ENCODE measurements around the gene LRRC41.
"Not testable (repeated sequence)": the region's sequence is repeated elsewhere in the genome, so short reads cannot be mapped to it uniquely, and the experiment has no call there.

LRRC41 gene, protein sequence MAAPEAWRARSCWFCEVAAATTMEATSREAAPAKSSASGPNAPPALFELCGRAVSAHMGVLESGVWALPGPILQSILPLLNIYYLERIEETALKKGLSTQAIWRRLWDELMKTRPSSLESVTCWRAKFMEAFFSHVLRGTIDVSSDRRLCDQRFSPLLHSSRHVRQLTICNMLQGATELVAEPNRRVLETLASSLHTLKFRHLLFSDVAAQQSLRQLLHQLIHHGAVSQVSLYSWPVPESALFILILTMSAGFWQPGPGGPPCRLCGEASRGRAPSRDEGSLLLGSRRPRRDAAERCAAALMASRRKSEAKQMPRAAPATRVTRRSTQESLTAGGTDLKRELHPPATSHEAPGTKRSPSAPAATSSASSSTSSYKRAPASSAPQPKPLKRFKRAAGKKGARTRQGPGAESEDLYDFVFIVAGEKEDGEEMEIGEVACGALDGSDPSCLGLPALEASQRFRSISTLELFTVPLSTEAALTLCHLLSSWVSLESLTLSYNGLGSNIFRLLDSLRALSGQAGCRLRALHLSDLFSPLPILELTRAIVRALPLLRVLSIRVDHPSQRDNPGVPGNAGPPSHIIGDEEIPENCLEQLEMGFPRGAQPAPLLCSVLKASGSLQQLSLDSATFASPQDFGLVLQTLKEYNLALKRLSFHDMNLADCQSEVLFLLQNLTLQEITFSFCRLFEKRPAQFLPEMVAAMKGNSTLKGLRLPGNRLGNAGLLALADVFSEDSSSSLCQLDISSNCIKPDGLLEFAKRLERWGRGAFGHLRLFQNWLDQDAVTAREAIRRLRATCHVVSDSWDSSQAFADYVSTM

DNA sequence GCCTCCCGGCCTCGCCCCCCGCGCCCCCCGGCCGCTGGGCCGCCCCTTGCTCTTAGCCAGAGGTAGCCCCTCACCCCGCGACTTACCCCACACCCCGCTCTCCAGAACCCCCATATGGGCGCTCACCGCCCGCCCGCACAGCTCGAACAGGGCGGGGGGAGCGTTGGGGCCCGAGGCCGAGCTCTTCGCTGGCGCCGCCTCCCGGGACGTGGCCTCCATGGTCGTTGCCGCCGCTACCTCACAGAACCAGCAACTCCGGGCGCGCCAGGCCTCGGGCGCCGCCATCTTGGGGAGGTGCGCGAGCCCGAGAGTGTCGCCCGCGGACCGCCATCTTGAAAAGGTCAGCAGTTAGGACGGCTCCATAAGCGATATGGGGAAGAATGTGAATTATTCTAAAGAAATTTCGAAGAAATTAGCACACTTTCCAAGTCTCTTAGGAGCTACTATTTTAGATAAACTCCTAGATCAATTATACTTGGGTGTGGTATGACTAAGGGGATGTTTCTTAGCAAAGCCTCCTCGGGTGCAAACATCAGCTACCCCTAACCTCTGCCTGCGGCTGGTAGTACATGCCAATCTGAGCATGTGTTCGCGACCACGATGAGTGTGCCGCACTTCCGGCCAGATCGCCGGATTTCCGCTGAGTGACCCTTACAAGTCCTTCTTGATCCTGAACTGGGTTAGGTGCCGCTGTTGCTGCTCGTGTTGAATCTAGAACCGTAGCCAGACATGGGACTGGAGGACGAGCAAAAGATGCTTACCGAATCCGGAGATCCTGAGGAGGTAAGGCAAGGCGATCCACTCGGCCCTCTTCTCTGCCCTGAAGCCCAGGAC, at the start of gene LRRC41, which contains the start of gene UQCRH:
Gene LRRC41 (minus strand): TSS at position 579 of the 834 bp plus-strand sequence. CDS start 294 bp downstream, at position 285.
Gene UQCRH (plus strand): TSS at position 661 of the 834 bp plus-strand sequence. CDS start 69 bp downstream, at position 730.
- DNase-seq: peak; percentile 94

DNA sequence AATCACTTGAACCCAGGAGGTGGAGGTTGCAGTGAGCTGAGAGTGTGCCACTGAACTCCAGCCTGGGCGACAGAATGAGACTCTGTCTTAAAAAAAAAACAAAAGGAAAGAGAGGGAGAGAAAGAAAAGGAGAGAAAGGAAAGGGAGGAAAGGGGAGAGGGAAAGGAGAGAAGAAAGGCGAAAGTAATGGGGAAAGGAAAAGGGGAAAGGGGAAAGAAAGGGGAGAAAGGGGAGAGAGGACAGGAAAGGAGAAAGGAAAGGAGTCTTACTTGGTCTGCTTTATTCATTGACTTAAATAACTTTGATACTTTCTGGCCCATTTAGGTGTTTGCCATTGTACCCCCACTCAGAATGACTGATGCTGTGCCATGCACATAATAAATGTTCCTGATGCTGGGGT, 48.9 kb upstream of the LRRC41 start:
- DNase-seq: no peak

DNA sequence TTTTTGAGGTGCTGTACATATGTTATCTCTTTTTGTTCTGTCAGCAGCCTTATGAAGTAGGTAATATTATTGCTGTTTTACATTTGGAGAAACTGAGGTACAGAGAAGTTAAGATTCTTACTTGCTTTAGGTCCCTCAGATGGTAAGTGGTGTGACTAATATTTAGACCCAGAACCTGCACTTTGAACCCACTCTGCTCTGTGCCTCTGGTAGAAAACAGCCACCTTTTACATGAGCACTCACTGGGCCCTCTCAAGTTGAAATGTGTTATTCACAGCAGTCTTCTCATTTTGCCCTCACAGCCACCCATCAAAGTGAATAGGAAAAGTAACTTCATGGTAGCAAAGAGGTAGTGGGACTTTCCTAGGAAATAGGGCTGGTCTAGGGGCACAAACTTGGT, 41.9 kb upstream of the LRRC41 start:
- no peak for DNase-seq

DNA sequence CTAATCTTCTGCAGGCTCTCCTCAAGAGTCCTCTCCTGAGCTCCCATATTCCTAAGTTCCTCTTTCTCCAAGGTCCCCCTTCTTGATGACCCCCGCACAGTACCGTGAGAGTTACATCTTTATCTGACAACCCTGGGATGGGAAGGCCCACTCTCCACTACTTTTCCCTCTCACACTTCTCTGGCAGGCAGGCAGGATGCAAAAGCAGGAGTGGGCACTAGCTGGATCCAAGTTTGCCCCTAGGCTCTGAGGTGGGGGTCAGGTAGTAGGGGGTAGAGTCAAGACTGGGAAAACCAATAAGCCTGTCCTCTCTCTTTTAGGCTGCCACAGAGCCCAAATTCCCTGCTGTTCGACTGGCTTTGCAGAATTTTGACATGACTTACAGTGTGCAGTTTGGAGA, 41.1 kb upstream of the LRRC41 start:
- no peak for DNase-seq

DNA sequence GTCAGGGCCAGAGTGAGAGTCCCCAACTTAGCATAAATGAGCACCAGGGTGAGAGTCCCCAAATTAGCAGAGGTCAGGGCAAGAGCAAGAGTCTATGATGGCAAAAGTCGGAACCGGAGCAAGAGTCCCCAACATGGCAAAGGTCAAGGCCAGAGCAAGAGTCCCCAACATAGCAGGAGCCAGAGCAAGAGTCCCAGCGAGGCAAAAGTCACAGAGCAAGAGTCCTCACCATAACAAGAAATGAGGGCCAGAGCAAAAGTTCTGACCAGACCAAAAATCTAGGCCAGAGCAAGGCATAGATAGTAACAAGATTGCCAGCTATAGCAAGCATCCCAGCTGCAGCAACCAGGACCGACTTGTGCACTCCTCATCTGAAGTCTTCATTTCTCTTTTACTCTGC, 40.3 kb upstream of the LRRC41 start:
- DNase-seq: no peak

DNA sequence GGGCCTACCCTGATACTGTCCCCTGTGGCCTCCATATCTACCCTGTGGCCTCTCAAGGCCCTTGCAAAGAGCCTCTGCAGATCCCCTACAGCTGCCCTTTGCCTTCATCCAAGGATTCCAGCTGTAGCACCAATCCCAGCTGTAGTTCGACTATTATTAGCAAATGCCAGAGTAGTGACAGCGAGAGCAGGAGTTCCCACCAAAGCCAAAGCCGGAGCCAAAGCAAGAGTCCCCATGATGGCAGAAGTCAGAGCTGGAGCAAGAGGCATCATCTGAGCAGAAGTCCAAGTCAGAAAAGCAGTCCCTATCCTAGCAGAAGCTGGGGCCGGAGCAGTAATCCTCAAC, 39.9 kb upstream of the LRRC41 start:
- DNase-seq: no peak

DNA sequence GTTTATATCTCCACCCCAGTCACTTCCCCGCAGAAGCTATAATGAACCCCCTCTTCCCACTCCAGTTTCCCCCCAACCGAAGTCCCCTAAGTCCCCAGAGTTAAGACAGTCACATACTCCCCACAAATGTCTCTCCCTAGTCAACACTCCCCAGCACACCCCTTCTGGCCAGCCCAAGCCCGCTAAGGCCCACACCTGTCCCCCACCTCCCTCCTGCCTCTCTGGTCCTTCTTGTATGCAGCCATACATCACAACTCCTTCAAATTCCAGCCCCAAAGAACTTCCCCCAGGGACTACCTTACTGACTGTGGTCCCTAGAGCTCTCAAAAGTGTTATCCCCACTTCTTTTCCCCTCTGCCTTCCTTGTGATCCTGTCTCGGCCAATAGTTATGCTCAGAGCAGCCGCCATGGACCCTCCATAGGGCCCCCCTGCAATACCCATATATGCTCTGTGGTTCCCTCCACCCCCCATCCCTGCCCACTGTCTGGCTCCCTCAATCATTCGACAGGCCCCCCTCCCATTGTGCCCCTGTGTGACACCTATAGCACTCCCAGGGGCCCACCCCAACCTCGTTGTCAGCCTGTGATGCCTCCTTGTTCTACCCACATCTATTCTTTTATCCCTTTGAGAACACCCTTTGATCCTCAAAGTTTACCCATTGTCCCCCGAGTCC, 39.4 kb upstream of the LRRC41 start:
- DNase-seq: no peak

DNA sequence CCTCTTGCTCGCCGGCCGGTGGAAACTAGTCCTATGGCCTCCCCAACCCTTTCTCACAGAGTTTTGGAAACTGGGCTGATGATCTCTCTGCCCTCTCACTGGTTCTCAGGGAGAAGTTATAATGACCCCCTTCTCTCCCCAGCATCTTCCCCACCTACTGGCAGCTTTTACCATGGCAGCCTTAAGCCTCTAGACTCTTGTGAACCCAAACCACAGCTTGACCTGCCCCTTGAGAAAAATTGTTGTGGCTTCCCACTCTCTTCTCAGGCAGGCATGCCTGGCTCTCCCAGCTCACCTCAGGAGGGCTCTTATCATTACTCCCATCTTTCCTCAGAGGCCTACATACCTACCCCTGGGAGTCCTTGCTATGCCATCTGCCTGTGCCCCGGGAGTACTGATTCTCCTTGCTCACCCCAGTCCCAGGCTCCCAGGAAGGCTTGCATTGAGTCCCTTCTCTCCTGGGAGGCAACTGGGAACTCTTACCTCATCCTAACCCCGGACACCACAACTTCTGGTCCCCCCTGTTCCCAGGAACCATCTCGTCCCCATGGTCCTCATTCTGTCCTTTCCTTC, 38.8 kb upstream of the LRRC41 start:
- DNase-seq: no peak

DNA sequence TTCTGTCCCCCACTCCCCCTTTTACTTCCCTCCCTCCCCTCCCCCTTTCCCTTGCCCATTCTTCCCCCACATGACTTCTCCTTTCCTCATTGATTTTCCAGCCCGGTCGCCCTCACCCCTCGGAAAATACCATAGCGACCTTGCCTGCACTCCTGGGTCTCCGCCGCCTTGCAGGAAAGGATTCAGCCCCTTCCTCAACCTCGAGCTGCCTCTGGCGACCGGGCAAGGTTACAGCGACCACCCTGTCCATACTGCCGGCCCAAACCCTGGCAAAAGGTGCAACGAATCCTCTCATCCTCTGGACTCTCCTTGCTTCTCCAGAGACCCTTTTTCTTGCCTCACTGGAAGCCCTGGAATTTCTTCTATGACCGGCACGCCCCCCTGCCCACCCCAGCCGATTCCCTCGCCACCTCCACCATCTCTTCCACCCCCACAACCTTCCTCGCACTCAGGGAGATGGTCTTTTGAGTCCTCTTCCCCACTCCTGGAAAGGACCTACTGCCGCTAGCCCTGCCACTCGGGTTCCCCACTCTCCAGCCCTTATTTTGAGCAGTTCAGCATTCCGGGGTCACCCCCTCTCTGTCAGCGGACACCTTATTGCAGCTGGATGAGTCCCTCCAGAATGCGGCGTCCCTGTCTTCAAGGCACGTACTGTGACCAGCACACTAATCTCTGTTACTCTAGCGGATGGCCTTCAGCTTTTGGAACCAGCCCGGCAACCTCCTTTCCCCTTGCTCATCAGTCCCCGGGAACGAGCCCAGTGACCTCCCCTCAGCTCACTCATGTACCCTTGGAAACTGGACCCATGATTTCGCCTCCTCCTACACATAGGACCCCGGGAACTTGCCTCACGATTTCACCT, 38.0 kb upstream of the LRRC41 start:
- no peak for DNase-seq

DNA sequence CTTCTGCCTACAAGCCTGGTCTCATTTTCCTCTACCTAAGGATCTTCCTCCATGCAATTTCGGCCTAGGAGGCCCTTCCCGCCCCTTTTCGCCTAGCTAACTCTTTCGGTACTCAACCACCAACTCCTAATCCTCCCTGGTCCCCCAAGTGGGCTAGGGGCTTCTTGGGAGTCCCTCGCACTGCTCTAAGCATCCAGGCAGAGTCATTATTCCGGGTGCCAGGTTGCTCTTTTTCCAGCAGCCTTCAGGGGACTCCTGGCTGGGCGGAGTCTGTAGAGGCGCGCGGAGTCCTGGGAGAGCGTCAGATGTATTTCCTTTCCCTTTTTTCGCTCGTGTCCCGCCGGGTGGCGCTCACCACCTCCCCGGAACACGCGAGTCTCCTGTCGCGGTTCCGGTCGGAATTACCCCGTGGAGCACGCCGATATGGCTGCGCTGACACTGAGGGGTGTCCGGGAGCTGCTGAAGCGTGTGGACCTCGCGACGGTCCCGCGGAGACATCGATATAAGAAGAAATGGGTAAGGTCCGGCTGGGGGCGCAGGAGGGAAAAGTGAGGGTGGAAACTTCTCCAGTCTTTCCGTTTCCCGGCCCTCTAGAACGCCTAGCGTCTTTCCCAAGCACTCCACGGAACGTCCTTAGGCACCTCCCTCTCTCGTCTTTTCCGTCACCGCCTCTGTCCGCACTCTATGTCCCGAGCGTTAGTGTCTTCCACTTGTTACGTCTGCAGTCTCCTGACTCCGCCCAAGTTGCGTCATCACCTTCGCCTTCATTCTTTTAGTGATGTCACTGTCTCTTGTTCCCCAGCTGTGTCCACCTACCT, 37.2 kb upstream of the LRRC41 start, which contains the start of gene NSUN4:
Gene NSUN4 (plus strand): TSS at position 404 of the 818 bp plus-strand sequence. CDS start 20 bp downstream, at position 424.
- peak; percentile 86 for DNase-seq

DNA sequence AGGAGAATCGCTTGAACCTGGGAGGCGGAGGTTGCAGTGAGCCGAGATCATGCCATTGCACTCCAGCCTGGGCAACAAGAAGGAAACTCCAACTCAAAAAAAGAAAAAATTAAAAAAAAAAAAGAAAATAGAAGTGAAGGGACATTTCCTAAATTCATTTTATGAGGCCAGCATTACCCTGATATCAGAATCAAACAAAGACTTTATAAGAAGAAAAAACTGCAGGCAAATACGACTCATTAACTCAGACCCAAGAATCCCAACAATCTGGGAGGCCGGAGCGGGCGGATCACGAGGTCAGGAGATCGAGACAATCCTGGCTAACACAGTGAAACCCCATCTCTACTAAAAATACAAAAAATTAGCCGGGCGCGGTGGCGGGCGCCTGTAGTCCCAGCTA, 34.0 kb upstream of the LRRC41 start:
- not testable (repeated sequence) for DNase-seq

DNA sequence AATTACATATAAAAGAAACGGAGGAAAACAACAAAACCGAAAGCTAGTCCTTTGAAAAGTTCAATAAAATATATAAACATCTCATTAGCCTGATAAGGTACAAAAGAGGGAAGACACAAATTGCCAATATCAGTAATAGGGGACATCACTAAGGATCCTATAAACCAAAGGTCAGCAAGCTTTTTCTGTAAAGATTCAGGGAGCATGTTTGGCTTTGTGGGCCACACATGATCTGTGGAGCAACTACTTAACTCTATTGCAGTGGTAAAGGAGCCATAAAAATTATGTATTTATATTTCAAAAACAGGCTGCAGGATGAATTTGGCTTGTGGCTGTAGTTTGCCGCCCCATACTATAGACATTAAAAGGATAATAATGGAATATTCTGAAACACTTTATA, 31.7 kb upstream of the LRRC41 start:
- DNase-seq: no peak

DNA sequence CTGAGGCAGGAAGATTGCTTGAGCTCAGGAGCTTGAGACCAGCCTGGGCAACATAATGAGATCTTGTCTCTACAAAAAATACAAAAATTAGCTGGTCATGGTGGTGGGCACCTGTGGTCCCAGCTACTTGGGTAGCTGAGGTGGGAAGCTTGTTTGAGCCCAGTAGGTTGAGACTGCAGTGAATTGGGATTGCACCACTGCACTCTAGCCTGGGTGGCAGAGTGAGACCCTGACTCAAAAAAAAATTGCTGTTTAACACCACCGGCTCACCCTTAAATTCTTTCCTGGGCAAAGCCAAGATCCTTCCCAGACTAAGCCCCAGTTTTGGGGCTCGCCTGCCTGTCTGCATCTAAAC, 30.6 kb upstream of the LRRC41 start:
- DNase-seq: no peak

DNA sequence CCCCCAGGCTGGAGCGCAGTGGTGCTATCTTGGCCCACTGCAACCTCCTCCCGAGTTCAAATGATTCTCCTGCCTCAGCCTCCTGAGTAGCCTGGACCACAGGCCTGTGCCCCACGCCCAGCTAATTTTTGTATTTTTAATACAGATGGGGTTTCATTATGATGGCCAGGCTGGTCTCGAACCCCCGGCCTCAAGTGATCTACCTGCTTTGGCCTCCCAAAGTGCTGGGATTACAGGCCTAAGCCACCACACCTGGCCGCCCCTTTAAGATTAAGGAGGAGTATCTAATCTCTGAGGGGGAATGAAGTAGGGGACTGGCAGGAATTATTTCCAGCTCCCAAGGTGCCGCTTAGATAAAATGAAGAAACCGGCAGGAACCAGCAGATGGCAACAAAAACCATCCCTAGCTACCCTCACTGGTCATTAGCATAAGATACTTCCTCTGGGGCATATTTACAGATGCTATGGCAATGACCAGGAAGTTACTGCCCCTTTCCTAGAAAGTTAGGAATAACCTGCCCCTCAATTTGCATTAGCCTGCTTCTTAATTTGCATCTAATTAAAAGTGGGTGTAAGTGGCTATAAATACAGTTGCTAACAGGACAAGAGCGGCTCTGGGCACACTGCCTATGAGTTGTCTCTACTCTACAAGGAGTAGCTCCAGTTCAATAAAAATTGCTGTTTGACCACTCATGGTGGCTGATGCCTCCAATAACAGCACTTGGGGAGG, 30.0 kb upstream of the LRRC41 start:
- DNase-seq: no peak

DNA sequence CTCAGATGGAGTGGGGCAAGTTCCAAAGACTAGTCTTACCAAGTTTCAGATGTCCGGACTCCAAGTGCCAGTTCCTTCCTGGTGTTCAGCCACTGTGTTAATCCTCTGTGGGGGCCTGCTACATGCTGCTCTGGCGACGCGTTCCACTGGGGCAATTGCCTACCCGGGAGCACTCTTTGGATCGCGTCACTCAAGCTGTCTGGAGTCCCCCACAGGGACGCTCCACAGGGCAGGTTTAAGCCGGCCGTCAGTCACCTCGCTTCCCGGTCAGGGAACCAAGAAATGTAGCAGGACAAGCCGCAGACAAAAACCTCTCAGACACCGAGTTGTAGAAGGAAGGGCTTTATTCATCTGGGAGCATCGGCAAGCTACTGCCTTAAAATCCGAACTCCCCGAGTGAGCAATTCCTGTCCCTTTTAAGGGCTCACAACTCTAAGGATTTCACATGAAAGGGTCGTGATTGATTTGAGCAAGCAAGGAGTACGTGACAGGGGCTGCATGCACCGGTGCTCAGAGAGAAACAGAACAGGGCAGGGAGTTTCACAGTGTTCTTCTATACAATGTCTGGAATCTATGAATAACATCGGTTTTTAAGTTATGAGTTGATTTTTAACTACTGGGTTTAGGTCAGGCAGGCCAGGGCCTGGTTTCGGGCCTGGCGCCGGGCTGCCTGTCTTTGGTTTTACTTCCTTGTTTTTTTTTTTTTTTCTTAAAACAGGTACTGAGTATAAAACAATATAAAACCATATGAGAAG, 28.5 kb upstream of the LRRC41 start:
- not testable (repeated sequence) for DNase-seq

DNA sequence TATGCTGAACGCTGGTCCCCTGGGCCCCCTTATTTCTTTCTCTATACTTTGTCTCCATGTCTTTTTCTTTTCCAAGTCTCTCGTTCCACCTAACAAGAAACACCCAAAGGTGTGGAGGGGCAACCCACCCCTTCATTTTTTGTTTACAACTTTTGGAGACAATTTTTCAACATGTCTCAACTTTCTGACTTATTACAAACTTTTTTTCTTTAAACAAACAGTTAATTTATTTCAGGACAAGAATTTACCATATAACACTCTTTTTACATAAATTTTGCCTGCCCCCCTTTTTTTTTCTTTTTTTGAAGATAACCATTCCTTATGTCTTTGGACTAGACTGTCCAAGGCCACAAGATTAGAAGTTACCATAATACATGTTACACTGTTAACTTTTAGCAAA, 27.0 kb upstream of the LRRC41 start:
- DNase-seq: not testable (repeated sequence)

DNA sequence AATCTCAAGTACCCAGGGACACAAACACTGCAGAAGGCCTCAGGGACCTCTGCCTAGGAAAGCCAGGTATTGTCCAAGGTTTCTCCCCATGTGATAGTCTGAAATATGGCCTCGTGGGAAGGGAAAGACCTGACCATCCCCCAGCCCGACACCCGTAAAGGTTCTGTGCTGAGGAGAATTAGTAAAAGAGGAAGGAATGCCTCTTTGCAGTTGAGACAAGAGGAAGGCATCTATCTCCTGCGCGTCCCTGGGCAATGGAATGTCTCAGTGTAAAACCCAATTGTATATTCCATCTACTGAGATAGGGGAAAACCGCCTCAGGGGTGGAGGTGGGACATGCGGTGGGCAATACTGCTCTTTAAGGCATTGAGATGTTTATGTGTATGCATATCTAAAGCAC, 26.4 kb upstream of the LRRC41 start:
- not testable (repeated sequence) for DNase-seq

DNA sequence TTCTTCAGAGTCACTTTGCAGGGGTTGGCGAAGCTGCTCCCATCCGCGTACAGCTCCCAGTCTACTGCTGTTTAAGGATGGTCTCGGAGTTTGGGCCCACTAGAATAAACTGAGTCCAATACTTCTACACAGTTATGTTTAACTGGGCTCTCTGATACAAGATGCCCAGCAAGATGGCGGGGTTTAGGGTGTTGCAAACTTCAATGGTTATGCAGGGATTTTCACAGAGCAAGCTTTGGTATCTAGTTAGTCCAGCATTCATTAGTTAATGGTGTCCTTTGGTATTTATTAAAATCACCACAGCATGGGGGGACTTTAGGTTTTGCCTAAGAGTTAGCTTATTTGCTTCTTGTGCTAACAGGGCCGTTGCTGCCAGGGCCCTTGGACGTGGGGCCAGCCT, 24.8 kb upstream of the LRRC41 start:
- DNase-seq: not testable (repeated sequence)
